A673 (cell line): ENCODE results near the gene CHST9. TPM values are rescaled to one million over a fixed set of nuclear protein-coding genes. Genes with fewer than 3 reads are reported as not detected.

Experiments
- BruUV-seq: library from RNA; stranded (reverse); fragments of 400-500 nt; replicated peaks from 2 replicates; lab custom pipeline; 2021; lab: Mats Ljungman, UMichigan
- CTCF ChIA-PET: fragments of 300-600 bp; sonication (Branson Sonifier 250); formaldehyde crosslinking; loops from one replicate; lab custom pipeline; 2022; ENCODE audit warnings: antibody characterized with exemption; lab: Charles Lee
- POLR2A ChIA-PET: fragments of 300-600 bp; sonication (Branson Sonifier 250); formaldehyde crosslinking; loops from one replicate; lab custom pipeline; 2022; ENCODE audit warnings: antibody characterized with exemption; ENCODE audit not compliant: low non-redundant PET; lab: Charles Lee
- DNase-seq: peaks from one replicate; pipeline ENCODE4 v3.0.0-alpha.2; 2015; ENCODE audit warnings: low spot score
- H3K27ac ChIP-seq: fragments of 200-600 bp; sonication (generic); 2 replicates; pipeline ENCODE4 v1.5.1; 2016; ENCODE audit warnings: mixed run types, low read depth, mild to moderate bottlenecking, mixed read lengths, antibody characterized with exemption, low read length; ENCODE audit not compliant: poor library complexity, severe bottlenecking
- H3K27me3 ChIP-seq: fragments of 200-600 bp; sonication (generic); replicated peaks from 2 replicates; pipeline ENCODE4 v1.6.1; 2017; ENCODE audit warnings: mixed run types, low read depth, mild to moderate bottlenecking, mixed read lengths, antibody characterized with exemption, low read length; ENCODE audit not compliant: insufficient read depth, poor library complexity
- H3K36me3 ChIP-seq: fragments of 200-600 bp; sonication (generic); 2 replicates; pipeline ENCODE4 v1.6.1; 2016; ENCODE audit warnings: mixed run types, mild to moderate bottlenecking, mixed read lengths, antibody characterized with exemption, low read length; ENCODE audit not compliant: insufficient read depth, poor library complexity, severe bottlenecking
- H3K4me1 ChIP-seq: fragments of 200-600 bp; sonication (generic); 2 replicates; pipeline ENCODE4 v1.6.1; 2017; ENCODE audit warnings: mixed run types, mild to moderate bottlenecking, mixed read lengths, antibody characterized with exemption, low read length; ENCODE audit not compliant: insufficient read depth, poor library complexity, severe bottlenecking
- H3K4me3 ChIP-seq: fragments of 200-600 bp; sonication (generic); 2 replicates; pipeline ENCODE4 v1.5.1; 2016; ENCODE audit warnings: low read depth, mixed run types, mild to moderate bottlenecking, mixed read lengths, low read length; ENCODE audit not compliant: poor library complexity, severe bottlenecking
- H3K9me3 ChIP-seq: fragments of 200-600 bp; sonication (generic); 2 replicates; pipeline ENCODE4 v1.6.1; 2016; ENCODE audit warnings: mixed run types, low read depth, mild to moderate bottlenecking, mixed read lengths, antibody characterized with exemption, low read length; ENCODE audit not compliant: poor library complexity, severe bottlenecking
- EZH2 ChIP-seq: fragments of 200-600 bp; sonication (generic); IDR thresholded peaks from 2 replicates; pipeline ENCODE4 v1.6.1; 2017; ENCODE audit warnings: borderline replicate concordance, low read depth, mild to moderate bottlenecking, mixed read lengths, antibody characterized with exemption, low read length; ENCODE audit not compliant: poor library complexity, severe bottlenecking
- intact Hi-C: fragments of 100-400 bp; cut with micrococcal nuclease; formaldehyde crosslinking; loops from one replicate; pipeline ENCODE4 v1.10.0; 2022; ENCODE audit not compliant: unreplicated experiment
- total RNA-seq: library from RNA; stranded (reverse); gene quantifications from 2 replicates; pipeline ENCODE4 v1.2.3, GENCODE V29; 2021
- TF ChIP-seq, protein P1 (sequence below): fragments of 300-800, 200-600 bp; sonication (generic); conservative IDR thresholded peaks from 2 replicates; pipeline ENCODE4 v1.5.1; 2017; ENCODE audit warnings: low read depth, mild to moderate bottlenecking, antibody characterized with exemption, low read length, moderate library complexity, mixed read lengths

The CHST9 gene
- total RNA-seq, 1 experiment from 2014 or later = not detected

DNA sequence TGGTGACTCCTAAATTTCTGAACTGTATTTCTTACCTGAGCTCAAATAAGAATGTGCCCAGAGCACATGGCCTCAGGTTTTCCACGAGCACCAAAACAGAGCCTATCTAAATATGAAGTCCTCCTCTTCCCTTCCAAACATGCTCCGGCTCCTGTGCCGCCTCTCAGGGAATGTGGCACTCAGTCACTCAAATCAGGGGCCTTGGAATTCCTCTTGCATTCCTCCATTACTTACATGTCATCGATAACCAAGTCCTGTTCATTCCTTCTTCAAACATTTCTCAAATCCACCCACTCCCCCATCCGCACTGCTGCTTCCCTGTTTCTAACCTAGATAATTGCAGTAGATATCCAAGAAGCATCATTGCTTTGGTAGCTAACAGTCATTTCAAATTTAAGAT lies 151.4 kb downstream of the CHST9 start:
- intact Hi-C loops = no loop called here
- no peaks in the 10 kb centered on the region for H3K36me3 ChIP-seq
- TF ChIP-seq, protein P1, sequence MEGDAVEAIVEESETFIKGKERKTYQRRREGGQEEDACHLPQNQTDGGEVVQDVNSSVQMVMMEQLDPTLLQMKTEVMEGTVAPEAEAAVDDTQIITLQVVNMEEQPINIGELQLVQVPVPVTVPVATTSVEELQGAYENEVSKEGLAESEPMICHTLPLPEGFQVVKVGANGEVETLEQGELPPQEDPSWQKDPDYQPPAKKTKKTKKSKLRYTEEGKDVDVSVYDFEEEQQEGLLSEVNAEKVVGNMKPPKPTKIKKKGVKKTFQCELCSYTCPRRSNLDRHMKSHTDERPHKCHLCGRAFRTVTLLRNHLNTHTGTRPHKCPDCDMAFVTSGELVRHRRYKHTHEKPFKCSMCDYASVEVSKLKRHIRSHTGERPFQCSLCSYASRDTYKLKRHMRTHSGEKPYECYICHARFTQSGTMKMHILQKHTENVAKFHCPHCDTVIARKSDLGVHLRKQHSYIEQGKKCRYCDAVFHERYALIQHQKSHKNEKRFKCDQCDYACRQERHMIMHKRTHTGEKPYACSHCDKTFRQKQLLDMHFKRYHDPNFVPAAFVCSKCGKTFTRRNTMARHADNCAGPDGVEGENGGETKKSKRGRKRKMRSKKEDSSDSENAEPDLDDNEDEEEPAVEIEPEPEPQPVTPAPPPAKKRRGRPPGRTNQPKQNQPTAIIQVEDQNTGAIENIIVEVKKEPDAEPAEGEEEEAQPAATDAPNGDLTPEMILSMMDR = no peak
- no peak for TF ChIP-seq EZH2
- POLR2A ChIA-PET = no interaction called here
- no peak overlapping the region for H3K4me3 ChIP-seq
- CTCF ChIA-PET = no interaction called here
- no peaks in the 10 kb centered on the region for H3K4me1 ChIP-seq
- H3K27me3 ChIP-seq = peaks cover 15% of the 10 kb centered on the region
- no TSS peak for BruUV-seq
- H3K27ac ChIP-seq = no peak overlapping the region
- no peak for DNase-seq
- no peaks in the 10 kb centered on the region for H3K9me3 ChIP-seq

DNA sequence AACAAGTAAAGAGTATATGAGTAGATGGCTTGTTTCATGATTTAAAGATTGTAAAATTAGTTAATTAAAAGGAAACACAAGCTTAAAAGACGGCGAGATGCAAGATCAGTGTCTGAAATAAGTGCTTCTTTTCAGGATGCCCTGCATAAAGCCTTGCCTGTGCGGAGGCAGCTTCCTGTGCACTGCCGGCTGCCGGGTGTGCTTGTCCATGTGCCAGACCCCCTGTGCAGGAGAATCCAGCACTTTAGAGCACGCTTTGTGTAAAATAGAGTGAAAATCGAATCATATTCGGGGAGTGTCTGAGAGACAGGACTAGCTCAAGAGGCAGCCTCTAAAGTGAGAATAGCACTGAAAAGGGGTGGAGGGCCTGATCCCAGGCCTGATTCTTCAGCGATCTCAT lies 154.7 kb downstream of the CHST9 start:
- DNase-seq = peak; percentile 3
- TF ChIP-seq, protein P1 = no peak
- TF ChIP-seq EZH2 = no peak
- BruUV-seq = no TSS peak
- intact Hi-C loops = no loop called here
- Histone ChIP-seq H3K9me3 (no peaks in the 10 kb centered on the region), H3K36me3 (no peaks in the 10 kb centered on the region), H3K4me1 (no peaks in the 10 kb centered on the region), H3K4me3 (no peak overlapping the region), H3K27me3 (peaks cover 15% of the 10 kb centered on the region), H3K27ac (no peak overlapping the region)
- POLR2A ChIA-PET = no interaction called here
- CTCF ChIA-PET = no interaction called here

DNA sequence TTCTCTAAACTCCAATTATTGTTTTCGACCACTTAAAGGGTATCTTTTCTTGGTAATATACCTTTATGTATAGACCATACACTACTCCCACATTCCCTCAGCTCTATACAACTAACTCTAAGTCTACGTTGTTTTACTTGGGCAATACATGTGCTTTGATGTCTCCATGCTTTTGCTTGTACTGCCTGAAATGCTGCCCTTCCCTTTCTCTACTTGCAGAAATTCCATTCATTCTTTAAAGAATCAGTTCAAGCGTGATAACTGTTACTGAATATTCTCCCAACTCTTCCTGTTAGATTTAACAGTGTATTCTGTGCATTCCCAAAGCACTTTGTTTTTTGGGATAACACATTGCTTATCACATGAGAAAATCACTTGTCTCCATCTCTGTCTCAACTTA lies 162.6 kb downstream of the CHST9 start:
- POLR2A ChIA-PET = no interaction called here
- intact Hi-C loops = no loop called here
- CTCF ChIA-PET = no interaction called here
- DNase-seq = no peak
- H3K27me3 ChIP-seq = no peaks in the 10 kb centered on the region
- no TSS peak for BruUV-seq
- no peaks in the 10 kb centered on the region for H3K36me3 ChIP-seq
- TF ChIP-seq, protein P1 = no peak
- no peak for TF ChIP-seq EZH2
- H3K4me3 ChIP-seq = no peak overlapping the region
- no peaks in the 10 kb centered on the region for H3K9me3 ChIP-seq
- H3K27ac ChIP-seq = no peak overlapping the region
- no peaks in the 10 kb centered on the region for H3K4me1 ChIP-seq
